Body of pancreas (tissue), 4 donors: Measurements from ENCODE around the gene GNAS-AS1. TPM values are rescaled to one million over a fixed set of nuclear protein-coding genes. Genes with fewer than 3 reads are reported as not detected.

Source experiments
- ATAC-seq: fragments of 150-250 bp; one replicate; pipeline ENCODE4 v1.9.1; 2016
- DNase-seq, 4 donors: peaks; one replicate each; pipeline ENCODE4 v3.0.0-alpha.2; 2019
- H3K27ac ChIP-seq, 4 donors: fragments of 200-600 bp; sonication (generic); 1 replicate in 3 of 4; 2 replicates in 1 of 4; pipeline versions ENCODE4 v1.5.1 to v1.6.1; 2016 to 2019; ENCODE audit warnings: mild to moderate bottlenecking in 1 of 4, mixed read lengths in 1 of 4, moderate library complexity in 1 of 4
- H3K27me3 ChIP-seq, 2 donors: fragments of 200-600 bp; sonication (generic); one replicate each; pipeline ENCODE4 v1.6.0; 2016; ENCODE audit warnings: mild to moderate bottlenecking in 1 of 2
- H3K36me3 ChIP-seq, 2 donors: fragments of 200-600 bp; sonication (generic); replicated peaks in 1 of 2; 2 replicates each; pipeline ENCODE4 v1.5.1; 2016; ENCODE audit warnings: low read depth in 2 of 2; ENCODE audit not compliant: insufficient read depth in 1 of 2
- H3K4me1 ChIP-seq: fragments of 200-600 bp; sonication (generic); one replicate; pipeline ENCODE4 v1.6.0; 2016
- H3K4me3 ChIP-seq, 2 donors: fragments of 200-600 bp; sonication (generic); 1 replicate in 1 of 2; 2 replicates in 1 of 2; pipeline ENCODE4 v1.5.1; 2016 to 2019
- H3K9me3 ChIP-seq, 3 donors: fragments of 200-600 bp; sonication (generic); 1 replicate in 2 of 3; 2 replicates in 1 of 3; pipeline ENCODE4 v1.5.1; 2016
- POLR2A ChIP-seq, 3 donors: fragments of 450-650 bp; IDR thresholded peaks; one replicate each; pipeline ENCODE4 v1.6.1; 2016; ENCODE audit warnings: antibody characterized with exemption in 3 of 3, mild to moderate bottlenecking in 2 of 3
- WGBS, 2 donors: methylation state at CpG; one replicate each; pipeline ENCODE4 v1.1.5; 2017; 5-methylcytosine and 5-hydroxymethylcytosine counted together
- intact Hi-C: fragments of 100-400 bp; cut with DNase I; formaldehyde crosslinking; loops from one replicate; pipeline ENCODE4 v1.15.1; 2023
- total RNA-seq, 2 donors: library from RNA; depleted of rRNA; stranded (reverse); fragments of >200 nt; gene quantifications; one replicate each; pipeline ENCODE4 v1.1.0, GENCODE V29; 2016
- TF ChIP-seq, protein P1 (sequence below), 7 experiments: fragments of 450-650 bp in 4 of 7; fragments of 200-600 bp in 3 of 7; sonication (generic) in 3 of 7; IDR thresholded peaks; one replicate each; pipeline ENCODE4 v1.5.1; 2016 to 2019; ENCODE audit warnings: antibody characterized with exemption in 7 of 7

GNAS-AS1 gene
- total RNA-seq, 2 donors from 2014 or later = 1.0 to 3.0 TPM

DNA sequence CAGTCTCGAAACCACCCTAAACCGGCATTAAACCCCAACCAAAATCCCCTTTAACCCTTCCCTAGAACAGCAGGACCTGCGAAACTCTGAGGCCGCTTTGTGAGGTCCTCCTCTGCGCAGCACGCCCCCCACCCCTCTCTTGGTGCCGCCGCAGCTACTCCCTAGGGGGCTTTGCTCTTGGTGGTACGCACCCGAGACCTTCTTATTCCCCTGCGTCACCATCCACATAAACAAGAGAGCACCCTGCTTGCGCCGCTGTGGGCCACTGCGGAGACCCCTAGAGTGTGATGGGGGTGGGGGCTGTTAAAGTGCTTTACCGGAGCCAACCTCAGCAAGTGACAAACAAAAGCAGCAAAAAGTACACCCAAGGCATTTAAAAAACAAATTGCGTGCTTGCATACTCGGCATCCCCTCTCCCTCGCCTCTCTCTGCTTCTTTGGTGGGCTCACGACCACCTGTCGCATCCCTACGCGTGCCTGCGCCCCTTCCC lies 1.3 kb upstream of the GNAS-AS1 start:
- Histone ChIP-seq H3K27ac (no peak overlapping the region), H3K27me3 (peaks cover 0 to 11% of the 10 kb centered on the region in 2 donors), H3K36me3 (no peaks in the 10 kb centered on the region), H3K4me3 (peak overlapping the region in 1 of 2 donors; percentile 20), H3K4me1 (peaks cover 28% of the 10 kb centered on the region), H3K9me3 (no peaks in the 10 kb centered on the region)
- intact Hi-C loops = no loop called here
- WGBS, 2 donors = 27 to 37% methylated on average over 16 to 23 of the region's 23 CpGs
- no peak for TF ChIP-seq POLR2A (IDR thresholded peaks at IDR 0.05)
- TF ChIP-seq, protein P1, sequence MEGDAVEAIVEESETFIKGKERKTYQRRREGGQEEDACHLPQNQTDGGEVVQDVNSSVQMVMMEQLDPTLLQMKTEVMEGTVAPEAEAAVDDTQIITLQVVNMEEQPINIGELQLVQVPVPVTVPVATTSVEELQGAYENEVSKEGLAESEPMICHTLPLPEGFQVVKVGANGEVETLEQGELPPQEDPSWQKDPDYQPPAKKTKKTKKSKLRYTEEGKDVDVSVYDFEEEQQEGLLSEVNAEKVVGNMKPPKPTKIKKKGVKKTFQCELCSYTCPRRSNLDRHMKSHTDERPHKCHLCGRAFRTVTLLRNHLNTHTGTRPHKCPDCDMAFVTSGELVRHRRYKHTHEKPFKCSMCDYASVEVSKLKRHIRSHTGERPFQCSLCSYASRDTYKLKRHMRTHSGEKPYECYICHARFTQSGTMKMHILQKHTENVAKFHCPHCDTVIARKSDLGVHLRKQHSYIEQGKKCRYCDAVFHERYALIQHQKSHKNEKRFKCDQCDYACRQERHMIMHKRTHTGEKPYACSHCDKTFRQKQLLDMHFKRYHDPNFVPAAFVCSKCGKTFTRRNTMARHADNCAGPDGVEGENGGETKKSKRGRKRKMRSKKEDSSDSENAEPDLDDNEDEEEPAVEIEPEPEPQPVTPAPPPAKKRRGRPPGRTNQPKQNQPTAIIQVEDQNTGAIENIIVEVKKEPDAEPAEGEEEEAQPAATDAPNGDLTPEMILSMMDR (IDR thresholded peaks at IDR 0.05) = no peak
- no peak for DNase-seq
- no peak for ATAC-seq

GRCh38 chr20:58851221-58851968 lies 693 bp upstream of the GNAS-AS1 start:
- Histone ChIP-seq H3K27ac (no peak overlapping the region), H3K36me3 (no peaks in the 10 kb centered on the region), H3K27me3 (peaks cover 0 to 11% of the 10 kb centered on the region in 2 donors), H3K4me3 (peak overlapping the region in 1 of 2 donors; percentile 24), H3K4me1 (peaks cover 28% of the 10 kb centered on the region), H3K9me3 (no peaks in the 10 kb centered on the region)
- ATAC-seq (no peak), DNase-seq (no peak)
- intact Hi-C loops = no loop called here
- 25 to 43% methylated on average over 21 to 40 of the region's 41 CpGs for WGBS, 2 donors
- TF ChIP-seq, protein P1 (IDR thresholded peaks at IDR 0.05) = no peak
- TF ChIP-seq POLR2A (IDR thresholded peaks at IDR 0.05) = no peak

DNA sequence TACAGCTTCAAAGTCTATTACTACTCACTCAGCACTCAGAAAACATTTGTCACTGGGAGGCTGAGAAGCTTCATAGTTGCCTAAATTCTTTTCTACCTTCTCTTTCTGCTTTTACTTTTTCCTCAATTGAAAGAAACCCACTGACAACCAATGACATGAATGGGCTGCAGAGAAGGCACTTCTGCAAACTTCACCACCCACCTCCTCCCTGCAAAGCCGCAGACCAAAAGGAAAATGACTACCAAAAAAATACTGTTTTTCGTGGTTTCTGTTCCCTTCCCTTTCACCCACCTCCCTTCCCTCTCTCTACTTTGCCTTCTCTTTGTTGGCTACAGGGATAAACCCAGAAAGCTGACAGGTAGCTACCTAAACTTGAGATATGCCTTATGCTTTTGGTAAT lies 3.2 kb downstream of the GNAS-AS1 start:
- Histone ChIP-seq H3K27me3 (no peaks in the 10 kb centered on the region), H3K4me1 (peaks cover 8% of the 10 kb centered on the region), H3K4me3 (no peak overlapping the region), H3K36me3 (no peaks in the 10 kb centered on the region), H3K9me3 (no peaks in the 10 kb centered on the region), H3K27ac (no peak overlapping the region)
- intact Hi-C loops = no loop called here
- TF ChIP-seq, protein P1 (IDR thresholded peaks at IDR 0.05) = no peak
- TF ChIP-seq POLR2A (IDR thresholded peaks at IDR 0.05) = no peak
- 54 to 55% methylated on average over 2 of the region's 2 CpGs for WGBS, 2 donors
- ATAC-seq (no peak), DNase-seq (no peak)

- no peak overlapping the region for H3K27ac ChIP-seq
- intact Hi-C loops = no loop called here
- WGBS, 2 donors = 54% methylated on average over 3 of the region's 3 CpGs
- no peaks in the 10 kb centered on the region for H3K36me3 ChIP-seq
- ATAC-seq = no peak
- no peak for DNase-seq
- no peak for TF ChIP-seq POLR2A (IDR thresholded peaks at IDR 0.05)
- TF ChIP-seq, protein P1 (IDR thresholded peaks at IDR 0.05) = no peak
- no peaks in the 10 kb centered on the region for H3K4me1 ChIP-seq
- no peak overlapping the region for H3K4me3 ChIP-seq
- H3K27me3 ChIP-seq = no peaks in the 10 kb centered on the region
- H3K9me3 ChIP-seq = no peaks in the 10 kb centered on the region
Observed at GRCh38 chr20:58845706-58846105, 5.0 kb downstream of the GNAS-AS1 start.

- Histone ChIP-seq H3K9me3 (no peaks in the 10 kb centered on the region), H3K4me3 (no peak overlapping the region), H3K27ac (no peak overlapping the region), H3K36me3 (no peaks in the 10 kb centered on the region), H3K27me3 (no peaks in the 10 kb centered on the region), H3K4me1 (peaks cover 8% of the 10 kb centered on the region)
- WGBS, 2 donors = 45 to 54% methylated on average over 5 to 6 of the region's 6 CpGs
- ATAC-seq (no peak), DNase-seq (no peak)
- intact Hi-C loops = no loop called here
- no peak for TF ChIP-seq POLR2A (IDR thresholded peaks at IDR 0.05)
- TF ChIP-seq, protein P1 (IDR thresholded peaks at IDR 0.05) = no peak
Observed at GRCh38 chr20:58843128-58843556, 7.6 kb downstream of the GNAS-AS1 start.
